Activated T-cell treated with anti-CD3 and anti-CD28 coated beads, Interleukin-2, amount 50 U/mL, for 72 hours (primary cell): ENCODE data around the gene SHISA3. TPM values are rescaled to one million over a fixed set of nuclear protein-coding genes. Genes with fewer than 3 reads are reported as not detected.
A peak's percentile ranks its signal among the peaks of the same experiment; 100 is the strongest.
"Not testable (repeated sequence)": the region's sequence is repeated elsewhere in the genome, so short reads cannot be mapped to it uniquely, and the experiment has no call there.

ENCODE experiments used
- ATAC-seq, 2 donors: fragments of 150-1000 bp; cut with Tn5 transposase; replicated peaks in 1 of 2; 2 replicates each; pipeline ENCODE4 v1.10.0; 2021; ENCODE audit warnings: moderate library complexity in 2 of 2, mild to moderate bottlenecking in 1 of 2
- DNase-seq, 2 donors: peaks; one replicate each; pipeline ENCODE4 v3.0.0; 2021 to 2022; ENCODE audit warnings: mixed read lengths in 1 of 2
- H3K27ac Mint-ChIP-seq: one replicate; pipeline ENCODE4 v1.8.0; 2022; ENCODE audit warnings: mild to moderate bottlenecking, moderate library complexity, mixed read lengths
- H3K27me3 Mint-ChIP-seq: one replicate; pipeline ENCODE4 v1.8.0; 2022; ENCODE audit warnings: low read depth, mixed read lengths
- H3K36me3 Mint-ChIP-seq, 2 donors: one replicate each; pipeline ENCODE4 v1.8.0; 2022; ENCODE audit warnings: mixed read lengths in 2 of 2, mild to moderate bottlenecking in 1 of 2; ENCODE audit not compliant: insufficient read depth in 2 of 2
- H3K4me1 Mint-ChIP-seq: one replicate; pipeline ENCODE4 v1.8.0; 2022; ENCODE audit warnings: low read depth, mixed read lengths
- H3K4me3 Mint-ChIP-seq, 2 donors: one replicate each; pipeline ENCODE4 v1.8.0; 2022; ENCODE audit warnings: mild to moderate bottlenecking in 2 of 2, mixed read lengths in 2 of 2, moderate library complexity in 2 of 2
- H3K9me3 Mint-ChIP-seq, 2 donors: one replicate each; pipeline ENCODE4 v1.8.0; 2022; ENCODE audit warnings: mixed read lengths in 2 of 2
- total RNA-seq, 2 donors: library from RNA; stranded (reverse); gene quantifications; one replicate each; pipeline ENCODE4 v1.2.3, GENCODE V29; 2022

Gene SHISA3
- total RNA-seq, 2 donors from 2014 or later = 0.23 to 0.41 TPM

DNA sequence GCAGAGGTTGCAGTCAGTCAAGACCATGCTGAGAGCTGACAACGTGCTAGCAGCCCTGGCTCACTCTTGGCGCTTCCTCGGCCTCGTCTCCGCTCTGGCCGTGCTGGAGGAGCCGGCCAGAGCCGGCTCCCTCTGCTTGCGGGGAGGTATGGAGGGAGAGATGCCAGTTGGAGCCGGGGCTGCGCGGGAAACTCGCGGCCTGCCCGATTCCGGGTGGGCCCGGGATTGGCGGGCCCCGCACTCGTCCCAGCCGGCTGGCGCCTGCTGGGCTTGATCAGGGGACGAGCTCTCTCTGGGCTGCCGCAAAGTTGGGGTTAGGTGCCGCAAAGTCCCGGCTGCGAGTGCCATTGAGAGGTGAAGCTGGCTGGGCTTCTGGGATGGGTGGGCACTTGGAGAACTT, 27.8 kb upstream of the SHISA3 start:
- no peak for DNase-seq
- no peak for ATAC-seq
- Mint-ChIP-seq H3K27ac (no peak overlapping the region), H3K9me3 (no peaks in the 10 kb centered on the region), H3K27me3 (no peaks in the 10 kb centered on the region), H3K36me3 (no peaks in the 10 kb centered on the region), H3K4me1 (no peaks in the 10 kb centered on the region), H3K4me3 (no peak overlapping the region)

- H3K4me3 Mint-ChIP-seq = no peak overlapping the region
- H3K27ac Mint-ChIP-seq = no peak overlapping the region
- no peaks in the 10 kb centered on the region for H3K4me1 Mint-ChIP-seq
- H3K9me3 Mint-ChIP-seq = no peaks in the 10 kb centered on the region
- no peaks in the 10 kb centered on the region for H3K36me3 Mint-ChIP-seq
- ATAC-seq (no peak), DNase-seq (peak in 1 of 2 donors; percentile 6)
- peaks cover 12% of the 10 kb centered on the region for H3K27me3 Mint-ChIP-seq
Measured at GRCh38 chr4:42371305-42372252, 25.7 kb upstream of the SHISA3 start.

DNA sequence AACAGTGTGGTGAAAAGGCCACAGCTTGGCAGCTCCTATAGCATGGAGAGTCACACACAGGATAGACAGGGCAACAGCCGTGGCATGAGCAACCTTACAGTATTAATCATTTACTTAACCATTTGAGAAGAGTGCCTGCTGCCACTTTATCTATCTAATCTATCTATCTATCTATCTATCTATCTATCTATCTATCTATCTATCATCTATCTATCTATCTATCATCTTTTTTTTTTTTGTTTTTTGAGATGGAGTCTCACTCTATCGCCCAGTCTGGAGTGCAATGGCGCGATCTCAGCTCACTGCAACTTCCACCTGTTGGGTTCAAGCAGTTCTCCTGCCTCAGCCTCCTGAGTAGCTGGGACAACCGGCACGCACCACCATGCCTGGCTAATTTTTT, 25.0 kb upstream of the SHISA3 start:
- H3K4me3 Mint-ChIP-seq, DNase-seq, ATAC-seq, H3K36me3 Mint-ChIP-seq, H3K27ac Mint-ChIP-seq, H3K4me1 Mint-ChIP-seq, H3K9me3 Mint-ChIP-seq: not testable (repeated sequence)
- H3K27me3 Mint-ChIP-seq = peaks cover 12% of the 10 kb centered on the region

GRCh38 chr4:42377497-42377896, 19.8 kb upstream of the SHISA3 start:
- ATAC-seq = no peak
- H3K9me3 Mint-ChIP-seq = no peaks in the 10 kb centered on the region
- H3K4me3 Mint-ChIP-seq = no peak overlapping the region
- no peaks in the 10 kb centered on the region for H3K36me3 Mint-ChIP-seq
- H3K4me1 Mint-ChIP-seq = no peaks in the 10 kb centered on the region
- H3K27ac Mint-ChIP-seq = no peak overlapping the region
- DNase-seq = no peak
- H3K27me3 Mint-ChIP-seq = peaks cover 38% of the 10 kb centered on the region

DNA sequence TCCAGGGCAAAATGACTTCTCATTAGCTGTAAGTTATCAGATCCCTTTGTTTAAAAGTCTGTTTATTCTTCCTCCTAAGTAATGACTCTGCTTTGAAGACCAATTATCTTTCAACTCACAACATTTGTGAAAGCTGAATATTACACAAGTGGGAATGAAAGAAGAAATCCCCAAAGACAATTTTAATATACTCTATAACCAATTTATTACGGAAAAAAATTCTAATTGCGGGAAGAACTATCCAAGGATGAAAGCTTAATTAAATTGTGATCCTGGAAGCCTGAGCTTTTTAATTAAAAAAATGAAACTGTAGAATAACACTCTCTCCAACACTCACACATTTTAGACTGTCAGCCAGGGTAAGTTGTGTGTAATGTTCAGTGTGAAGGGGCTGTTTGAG, 15.6 kb upstream of the SHISA3 start:
- no peaks in the 10 kb centered on the region for H3K4me1 Mint-ChIP-seq
- no peak overlapping the region for H3K27ac Mint-ChIP-seq
- H3K9me3 Mint-ChIP-seq = peaks cover 1 to 2% of the 10 kb centered on the region in 2 donors
- DNase-seq (no peak), ATAC-seq (no peak)
- H3K4me3 Mint-ChIP-seq = no peak overlapping the region
- peaks cover 40% of the 10 kb centered on the region for H3K27me3 Mint-ChIP-seq
- no peaks in the 10 kb centered on the region for H3K36me3 Mint-ChIP-seq

- DNase-seq (no peak), ATAC-seq (no peak)
- H3K4me3 Mint-ChIP-seq = no peak overlapping the region
- H3K27ac Mint-ChIP-seq = no peak overlapping the region
- H3K9me3 Mint-ChIP-seq = peaks cover 2 to 4% of the 10 kb centered on the region in 2 donors
- H3K27me3 Mint-ChIP-seq = peaks cover 34% of the 10 kb centered on the region
- H3K36me3 Mint-ChIP-seq = no peaks in the 10 kb centered on the region
- H3K4me1 Mint-ChIP-seq = no peaks in the 10 kb centered on the region
Measured at GRCh38 chr4:42385516-42385915, 11.8 kb upstream of the SHISA3 start.

DNA sequence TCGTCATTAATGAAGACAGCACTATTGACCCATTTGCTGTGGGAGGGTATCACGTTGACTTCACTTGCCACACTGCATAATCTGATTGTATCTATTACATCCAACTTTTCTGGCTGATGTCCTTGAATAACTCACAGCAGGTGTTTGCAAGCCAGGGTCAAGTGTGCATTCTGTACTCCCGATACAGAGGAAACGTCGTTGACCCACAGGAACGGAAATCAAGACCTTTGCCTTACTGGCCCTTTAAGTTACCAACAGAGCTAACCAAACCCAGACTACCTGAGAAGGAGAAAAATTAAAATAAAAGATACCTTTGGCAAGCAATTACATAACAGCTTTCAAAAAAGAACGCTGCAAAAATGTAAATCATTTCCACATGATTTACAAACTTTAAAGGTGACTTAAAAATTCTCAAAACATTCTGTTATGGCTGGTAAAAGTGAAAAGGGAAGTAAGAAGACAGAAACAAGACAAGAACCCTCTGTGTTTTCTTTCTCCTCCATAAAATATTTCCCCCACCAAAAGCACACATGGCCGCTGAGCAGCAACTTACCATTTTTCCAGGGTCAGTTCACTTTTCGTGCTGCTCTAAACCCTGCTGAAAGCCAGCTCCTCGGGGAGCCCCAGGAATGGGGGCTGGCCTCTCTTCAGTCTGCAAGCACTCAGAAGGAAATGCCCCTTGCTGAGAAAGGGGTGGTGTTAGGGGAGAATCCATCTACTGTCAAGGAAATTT, 6.5 kb upstream of the SHISA3 start:
- H3K27ac Mint-ChIP-seq = no peak overlapping the region
- H3K27me3 Mint-ChIP-seq = peaks cover 12% of the 10 kb centered on the region
- ATAC-seq = no peak
- H3K9me3 Mint-ChIP-seq = peaks cover 0 to 4% of the 10 kb centered on the region in 2 donors
- no peaks in the 10 kb centered on the region for H3K36me3 Mint-ChIP-seq
- no peaks in the 10 kb centered on the region for H3K4me1 Mint-ChIP-seq
- no peak overlapping the region for H3K4me3 Mint-ChIP-seq
- no peak for DNase-seq

- Mint-ChIP-seq H3K36me3 (no peaks in the 10 kb centered on the region), H3K4me1 (peaks cover 2% of the 10 kb centered on the region), H3K4me3 (no peak overlapping the region), H3K9me3 (peaks cover 0 to 4% of the 10 kb centered on the region in 2 donors), H3K27me3 (peaks cover 14% of the 10 kb centered on the region), H3K27ac (no peak overlapping the region)
- ATAC-seq (no peak), DNase-seq (no peak)
Measured at GRCh38 chr4:42391355-42391664, 6.0 kb upstream of the SHISA3 start.

DNA sequence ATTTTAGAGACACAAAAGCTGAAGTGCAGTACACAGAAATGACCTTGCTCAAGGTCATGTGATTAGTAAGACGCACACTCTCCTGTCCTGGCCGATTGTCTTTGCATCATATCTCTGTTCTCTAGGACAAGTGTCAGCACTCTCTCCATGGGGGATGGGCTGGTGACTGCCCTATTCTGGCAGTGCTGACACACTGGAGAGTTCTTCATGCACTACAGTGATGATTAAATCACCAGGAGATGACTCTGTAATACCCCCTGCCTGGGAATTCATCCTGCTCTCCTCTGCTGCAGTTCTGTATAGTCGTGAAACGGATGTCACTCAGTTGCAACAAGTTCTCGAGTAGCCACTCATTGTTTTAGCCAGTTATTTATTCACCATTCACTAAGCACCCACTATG, 5.3 kb upstream of the SHISA3 start:
- no peak for DNase-seq

GRCh38 chr4:42392436-42392835, 4.9 kb upstream of the SHISA3 start:
- peaks cover 23% of the 10 kb centered on the region for H3K27me3 Mint-ChIP-seq
- H3K4me3 Mint-ChIP-seq = no peak overlapping the region
- H3K9me3 Mint-ChIP-seq = no peaks in the 10 kb centered on the region
- DNase-seq (no peak), ATAC-seq (no peak)
- H3K36me3 Mint-ChIP-seq = no peaks in the 10 kb centered on the region
- no peak overlapping the region for H3K27ac Mint-ChIP-seq
- peaks cover 11% of the 10 kb centered on the region for H3K4me1 Mint-ChIP-seq

More for the DNA sequence above, 5.3 kb upstream of the SHISA3 start:
- H3K9me3 Mint-ChIP-seq = no peaks in the 10 kb centered on the region
- no peak overlapping the region for H3K4me3 Mint-ChIP-seq
- H3K4me1 Mint-ChIP-seq = peaks cover 9% of the 10 kb centered on the region
- H3K36me3 Mint-ChIP-seq = no peaks in the 10 kb centered on the region
- peaks cover 21% of the 10 kb centered on the region for H3K27me3 Mint-ChIP-seq
- no peak overlapping the region for H3K27ac Mint-ChIP-seq
- ATAC-seq = no peak

DNA sequence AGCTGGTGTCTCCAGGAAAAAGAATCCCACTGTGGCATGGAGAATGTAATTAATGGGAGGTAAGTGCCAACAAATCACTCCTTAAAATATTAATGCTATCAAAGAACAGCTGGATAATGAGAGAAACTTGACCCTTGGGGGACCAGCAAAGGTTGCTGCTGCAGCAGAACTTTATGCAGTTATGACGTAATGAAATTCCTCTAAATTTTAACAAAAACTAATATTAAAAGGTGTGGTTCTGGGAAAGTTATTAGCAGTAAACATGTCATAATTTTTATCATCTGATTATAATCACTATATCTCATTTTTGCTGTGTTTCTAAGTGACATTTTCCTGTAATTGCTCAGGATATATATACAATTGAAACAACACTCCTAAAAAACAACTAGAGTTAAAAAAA, 1.7 kb upstream of the SHISA3 start:
- no peaks in the 10 kb centered on the region for H3K36me3 Mint-ChIP-seq
- H3K9me3 Mint-ChIP-seq = no peaks in the 10 kb centered on the region
- peaks cover 49% of the 10 kb centered on the region for H3K27me3 Mint-ChIP-seq
- no peak for ATAC-seq
- H3K4me3 Mint-ChIP-seq = no peak overlapping the region
- H3K4me1 Mint-ChIP-seq = peaks cover 25% of the 10 kb centered on the region
- DNase-seq = no peak
- no peak overlapping the region for H3K27ac Mint-ChIP-seq

DNA sequence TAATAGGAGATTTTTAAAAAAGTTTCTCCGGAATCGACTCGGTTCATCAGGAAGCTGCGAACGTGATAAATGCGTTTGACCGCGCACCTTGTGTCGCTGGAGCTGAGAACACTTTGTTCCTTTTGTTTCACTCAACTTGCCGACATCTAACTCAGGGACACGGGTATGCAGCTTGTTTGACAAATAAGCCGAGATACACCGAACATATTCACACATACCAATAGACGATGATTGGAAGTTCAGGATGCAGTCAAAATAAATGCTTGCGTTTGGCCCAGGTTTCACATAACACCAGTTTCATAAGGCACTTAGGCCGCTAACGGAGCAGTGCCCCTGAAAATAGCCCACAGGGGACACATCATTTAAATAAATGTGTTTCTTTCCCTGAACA, 932 bp upstream of the SHISA3 start:
- H3K27me3 Mint-ChIP-seq = peaks cover 57% of the 10 kb centered on the region
- ATAC-seq (no peak), DNase-seq (no peak)
- H3K9me3 Mint-ChIP-seq = no peaks in the 10 kb centered on the region
- peaks cover 25% of the 10 kb centered on the region for H3K4me1 Mint-ChIP-seq
- no peaks in the 10 kb centered on the region for H3K36me3 Mint-ChIP-seq
- no peak overlapping the region for H3K27ac Mint-ChIP-seq
- peak overlapping the region; percentile 84 for H3K4me3 Mint-ChIP-seq

- DNase-seq (peak; percentile 11 to 29), ATAC-seq (peak; percentile 44 to 46)
- H3K4me3 Mint-ChIP-seq = peak overlapping the region; percentile 84
- H3K27ac Mint-ChIP-seq = no peak overlapping the region
- H3K4me1 Mint-ChIP-seq = peaks cover 25% of the 10 kb centered on the region
- H3K36me3 Mint-ChIP-seq = no peaks in the 10 kb centered on the region
- no peaks in the 10 kb centered on the region for H3K9me3 Mint-ChIP-seq
- peaks cover 60% of the 10 kb centered on the region for H3K27me3 Mint-ChIP-seq
Measured at GRCh38 chr4:42397635-42398170, 415 bp downstream of the SHISA3 start.
